ENCODE results near the gene CYSLTR2. TPM values are rescaled to one million over a fixed set of nuclear protein-coding genes. Genes with fewer than 3 reads are reported as not detected.
A peak's percentile ranks its signal among the peaks of the same experiment; 100 is the strongest.

Gene CYSLTR2
- total and polyA plus RNA-seq, 3 experiments from 2014 or later = 0.33 to 2.4 (median 2.2) TPM

GRCh38 chr13:48725271-48725670 is 71.5 kb downstream of the CYSLTR2 start:
- no peaks in the 10 kb centered on the region for H3K4me1 Mint-ChIP-seq
- ChIA-PET POLR2A (no interaction called here), CTCF (no interaction called here)
- Histone ChIP-seq H3K27me3 (ENCODE audit: insufficient read depth, low read length, poor library complexity, severe bottlenecking) (no peaks in the 10 kb centered on the region), H3K36me3 (ENCODE audit: insufficient read depth, low read length) (no peaks in the 10 kb centered on the region), H3K4me1 (ENCODE audit: insufficient read depth, low read length) (no peaks in the 10 kb centered on the region), H3K9me3 (ENCODE audit: low read length) (no peaks in the 10 kb centered on the region), H3K4me3 (ENCODE audit: low read length) (no peak overlapping the region), H3K27ac (ENCODE audit: low read depth, low read length) (no peak overlapping the region)
- H3K27me3 Mint-ChIP-seq = peaks cover 2 to 7% of the 10 kb centered on the region in 2 donors
- peaks cover 0 to 7% (median 0%) of the 10 kb centered on the region in 3 donors for H3K36me3 Mint-ChIP-seq
- H3K27ac Mint-ChIP-seq = no peak overlapping the region
- peaks cover 0 to 12% (median 8%) of the 10 kb centered on the region in 5 donors for H3K9me3 Mint-ChIP-seq
- no peak for DNase-seq
- no peak overlapping the region for H3K4me3 Mint-ChIP-seq

DNA sequence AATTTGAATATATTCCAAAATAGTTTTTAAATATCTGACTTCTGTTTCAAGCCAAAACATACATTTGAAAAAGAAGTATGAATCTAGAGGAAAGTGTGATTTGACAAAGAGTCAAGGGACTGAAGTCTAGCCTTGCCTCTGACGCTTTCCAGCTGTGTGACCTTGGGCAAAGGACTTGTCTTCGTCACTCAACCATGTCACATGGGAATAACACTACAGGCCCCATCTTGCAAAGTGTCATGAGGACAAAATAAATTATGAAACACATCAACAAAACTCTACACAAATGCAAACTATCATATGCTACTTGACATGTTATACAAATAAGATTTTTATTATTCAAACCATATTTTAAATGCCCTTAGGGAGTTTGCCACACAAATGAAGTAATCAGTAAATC is 73.0 kb downstream of the CYSLTR2 start:
- CTCF ChIA-PET = no interaction called here
- peaks cover 0 to 7% (median 0%) of the 10 kb centered on the region in 3 donors for H3K36me3 Mint-ChIP-seq
- Histone ChIP-seq H3K4me3 (ENCODE audit: low read length) (no peak overlapping the region), H3K27ac (ENCODE audit: low read depth, low read length) (no peak overlapping the region), H3K9me3 (ENCODE audit: low read length) (no peaks in the 10 kb centered on the region), H3K36me3 (ENCODE audit: insufficient read depth, low read length) (no peaks in the 10 kb centered on the region), H3K4me1 (ENCODE audit: insufficient read depth, low read length) (no peaks in the 10 kb centered on the region), H3K27me3 (ENCODE audit: insufficient read depth, low read length, poor library complexity, severe bottlenecking) (no peaks in the 10 kb centered on the region)
- H3K4me3 Mint-ChIP-seq = no peak overlapping the region
- no peak overlapping the region for H3K27ac Mint-ChIP-seq
- peaks cover 0 to 3% (median 1%) of the 10 kb centered on the region in 5 donors for H3K9me3 Mint-ChIP-seq
- POLR2A ChIA-PET = no interaction called here
- no peak for DNase-seq
- peaks cover 0 to 12% (median 7%) of the 10 kb centered on the region in 3 donors for H3K4me1 Mint-ChIP-seq
- peaks cover 2 to 4% of the 10 kb centered on the region in 2 donors for H3K27me3 Mint-ChIP-seq

DNA sequence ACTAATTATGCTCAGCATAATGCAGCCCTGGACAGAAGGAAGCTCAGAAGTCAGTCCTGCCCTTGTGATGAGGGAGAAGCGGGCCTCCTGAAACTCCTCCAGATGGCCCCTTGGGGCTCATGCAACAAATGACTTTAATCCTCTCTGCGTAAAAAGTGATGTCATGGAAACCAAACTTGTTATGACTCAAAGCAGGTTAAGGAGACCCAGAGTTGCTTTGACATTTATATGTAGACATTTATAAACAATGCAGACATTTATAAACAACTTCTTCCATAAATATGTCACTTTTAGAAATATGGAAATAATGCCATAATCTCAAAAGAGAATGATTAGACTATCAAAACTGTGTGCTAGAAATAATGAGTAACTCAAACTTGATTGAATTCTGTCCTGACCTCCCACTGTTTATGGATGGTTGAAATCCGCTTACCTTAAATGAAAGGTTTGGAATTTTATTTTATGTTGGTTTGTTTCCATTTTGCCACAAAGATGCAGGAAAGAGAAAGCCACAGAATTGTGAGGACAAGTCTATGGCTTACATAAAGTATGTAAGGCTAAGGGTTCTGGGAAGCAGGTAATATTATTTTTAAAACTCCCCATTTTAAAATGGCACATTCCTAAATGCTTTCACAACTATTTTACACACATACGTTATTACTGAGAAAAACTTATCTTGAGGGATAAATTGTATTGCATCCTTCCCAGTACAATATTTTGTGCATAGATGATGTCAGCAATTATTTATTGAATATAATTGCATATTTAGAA is 73.7 kb downstream of the CYSLTR2 start:
- ChIA-PET CTCF (no interaction called here), POLR2A (no interaction called here)
- Mint-ChIP-seq H3K27me3 (peaks cover 0 to 2% of the 10 kb centered on the region in 2 donors), H3K4me1 (peaks cover 0 to 17% (median 11%) of the 10 kb centered on the region in 3 donors), H3K9me3 (peaks cover 0 to 1% (median 0%) of the 10 kb centered on the region in 5 donors), H3K27ac (no peak overlapping the region), H3K4me3 (no peak overlapping the region), H3K36me3 (peaks cover 0 to 5% (median 0%) of the 10 kb centered on the region in 3 donors)
- DNase-seq = no peak
- H3K36me3 ChIP-seq (ENCODE audit: insufficient read depth, low read length) = no peaks in the 10 kb centered on the region
- H3K4me1 ChIP-seq (ENCODE audit: insufficient read depth, low read length) = no peaks in the 10 kb centered on the region
- H3K27me3 ChIP-seq (ENCODE audit: insufficient read depth, low read length, poor library complexity, severe bottlenecking) = no peaks in the 10 kb centered on the region
- H3K9me3 ChIP-seq (ENCODE audit: low read length) = no peaks in the 10 kb centered on the region
- no peak overlapping the region for H3K4me3 ChIP-seq (ENCODE audit: low read length)
- no peak overlapping the region for H3K27ac ChIP-seq (ENCODE audit: low read depth, low read length)

GRCh38 chr13:48728226-48728625 is 74.5 kb downstream of the CYSLTR2 start:
- ChIA-PET POLR2A (no interaction called here), CTCF (no interaction called here)
- peaks cover 0 to 4% (median 0%) of the 10 kb centered on the region in 3 donors for H3K36me3 Mint-ChIP-seq
- Histone ChIP-seq H3K4me3 (ENCODE audit: low read length) (no peak overlapping the region), H3K36me3 (ENCODE audit: insufficient read depth, low read length) (no peaks in the 10 kb centered on the region), H3K4me1 (ENCODE audit: insufficient read depth, low read length) (no peaks in the 10 kb centered on the region), H3K27me3 (ENCODE audit: insufficient read depth, low read length, poor library complexity, severe bottlenecking) (no peaks in the 10 kb centered on the region), H3K27ac (ENCODE audit: low read depth, low read length) (no peak overlapping the region), H3K9me3 (ENCODE audit: low read length) (no peaks in the 10 kb centered on the region)
- H3K4me1 Mint-ChIP-seq = peaks cover 0 to 17% (median 11%) of the 10 kb centered on the region in 3 donors
- DNase-seq = no peak
- no peak overlapping the region for H3K4me3 Mint-ChIP-seq
- peaks cover 0 to 1% (median 0%) of the 10 kb centered on the region in 5 donors for H3K9me3 Mint-ChIP-seq
- no peak overlapping the region for H3K27ac Mint-ChIP-seq
- H3K27me3 Mint-ChIP-seq = peaks cover 0 to 2% of the 10 kb centered on the region in 2 donors

DNA sequence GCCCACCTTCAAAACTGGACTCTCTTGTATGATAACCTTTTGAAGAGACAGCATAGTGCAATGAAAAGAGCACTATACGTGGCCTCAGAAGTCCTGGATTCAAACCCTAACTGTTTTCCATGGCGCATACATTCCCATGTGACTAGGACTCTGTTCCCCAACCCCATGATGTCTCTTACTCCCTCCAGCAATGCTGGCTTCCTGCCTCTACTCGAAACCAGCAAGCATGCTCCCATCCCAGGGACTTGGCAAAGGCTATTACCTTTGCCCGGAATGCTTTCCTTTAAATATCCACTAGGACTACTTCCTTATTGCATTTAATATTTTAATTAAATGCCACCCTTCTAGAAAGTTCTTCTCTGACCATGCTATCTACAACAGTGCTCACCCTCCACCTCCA is 75.1 kb downstream of the CYSLTR2 start:
- no peaks in the 10 kb centered on the region for H3K36me3 ChIP-seq (ENCODE audit: insufficient read depth, low read length)
- H3K9me3 Mint-ChIP-seq = peaks cover 0 to 1% (median 0%) of the 10 kb centered on the region in 5 donors
- peaks cover 0 to 2% of the 10 kb centered on the region in 2 donors for H3K27me3 Mint-ChIP-seq
- H3K4me1 Mint-ChIP-seq = peaks cover 0 to 17% (median 11%) of the 10 kb centered on the region in 3 donors
- peaks cover 0 to 4% (median 0%) of the 10 kb centered on the region in 3 donors for H3K36me3 Mint-ChIP-seq
- no peak overlapping the region for H3K27ac ChIP-seq (ENCODE audit: low read depth, low read length)
- H3K27ac Mint-ChIP-seq = no peak overlapping the region
- H3K9me3 ChIP-seq (ENCODE audit: low read length) = no peaks in the 10 kb centered on the region
- ChIA-PET CTCF (no interaction called here), POLR2A (no interaction called here)
- H3K4me1 ChIP-seq (ENCODE audit: insufficient read depth, low read length) = no peaks in the 10 kb centered on the region
- no peak overlapping the region for H3K4me3 Mint-ChIP-seq
- H3K27me3 ChIP-seq (ENCODE audit: insufficient read depth, low read length, poor library complexity, severe bottlenecking) = no peaks in the 10 kb centered on the region
- DNase-seq = no peak
- no peak overlapping the region for H3K4me3 ChIP-seq (ENCODE audit: low read length)

DNA sequence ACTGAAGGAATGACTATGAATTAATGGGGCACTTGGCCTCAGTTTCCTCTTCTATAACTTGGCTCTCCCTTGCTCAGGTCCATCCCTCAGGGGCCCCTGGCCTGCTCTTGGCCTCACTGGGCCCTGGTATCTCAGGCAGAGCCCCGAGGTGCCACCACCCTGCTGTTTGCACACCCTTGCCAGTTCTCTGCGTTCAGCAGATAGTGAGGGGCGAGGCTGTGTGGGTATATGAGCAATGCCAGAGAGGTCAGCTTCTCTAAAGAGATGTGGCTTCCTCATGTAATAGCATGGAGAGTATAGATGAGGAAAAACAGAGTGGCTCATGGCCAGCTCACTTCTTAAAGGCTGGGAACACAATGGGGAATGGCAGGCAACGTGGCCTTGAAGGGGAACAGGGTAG is 76.1 kb downstream of the CYSLTR2 start:
- Mint-ChIP-seq H3K9me3 (no peaks in the 10 kb centered on the region), H3K4me3 (no peak overlapping the region), H3K36me3 (no peaks in the 10 kb centered on the region), H3K27me3 (peaks cover 0 to 2% of the 10 kb centered on the region in 2 donors), H3K4me1 (peaks cover 0 to 17% (median 11%) of the 10 kb centered on the region in 3 donors), H3K27ac (peak overlapping the region in 1 of 8 donors; percentile 11)
- no peak for DNase-seq
- Histone ChIP-seq H3K27me3 (ENCODE audit: insufficient read depth, low read length, poor library complexity, severe bottlenecking) (no peaks in the 10 kb centered on the region), H3K36me3 (ENCODE audit: insufficient read depth, low read length) (no peaks in the 10 kb centered on the region), H3K27ac (ENCODE audit: low read depth, low read length) (no peak overlapping the region), H3K4me1 (ENCODE audit: insufficient read depth, low read length) (no peaks in the 10 kb centered on the region), H3K4me3 (ENCODE audit: low read length) (no peak overlapping the region), H3K9me3 (ENCODE audit: low read length) (no peaks in the 10 kb centered on the region)
- ChIA-PET POLR2A (interaction anchor here (0.6 kb wide), 1 partner anchor 293 kb away, joined by 3 read pairs; no protein-coding TSS in a partner anchor), CTCF (no interaction called here)

GRCh38 chr13:48731001-48731658 is 77.4 kb downstream of the CYSLTR2 start:
- Mint-ChIP-seq H3K9me3 (no peaks in the 10 kb centered on the region), H3K27me3 (peaks cover 0 to 2% of the 10 kb centered on the region in 2 donors), H3K36me3 (no peaks in the 10 kb centered on the region), H3K4me3 (peak overlapping the region in 4 of 7 donors; percentile 32 to 83 (median 78)), H3K4me1 (peaks cover 0 to 17% (median 11%) of the 10 kb centered on the region in 3 donors), H3K27ac (peak overlapping the region in 2 of 8 donors; percentile 28 to 91)
- no peaks in the 10 kb centered on the region for H3K27me3 ChIP-seq (ENCODE audit: insufficient read depth, low read length, poor library complexity, severe bottlenecking)
- no peak overlapping the region for H3K27ac ChIP-seq (ENCODE audit: low read depth, low read length)
- ChIA-PET POLR2A (no interaction called here), CTCF (interaction anchor here (0.7 to 2.2 kb wide), 9 partner anchors 8 to 398 kb away, joined by 3 to 7 read pairs (median 4); no protein-coding TSS in a partner anchor)
- H3K4me3 ChIP-seq (ENCODE audit: low read length) = no peak overlapping the region
- no peaks in the 10 kb centered on the region for H3K36me3 ChIP-seq (ENCODE audit: insufficient read depth, low read length)
- H3K4me1 ChIP-seq (ENCODE audit: insufficient read depth, low read length) = no peaks in the 10 kb centered on the region
- H3K9me3 ChIP-seq (ENCODE audit: low read length) = no peaks in the 10 kb centered on the region
- no peak for DNase-seq
